ENCODE data around the gene PALLD.
A peak's percentile ranks its signal among the peaks of the same experiment; 100 is the strongest.

The PALLD gene

DNA sequence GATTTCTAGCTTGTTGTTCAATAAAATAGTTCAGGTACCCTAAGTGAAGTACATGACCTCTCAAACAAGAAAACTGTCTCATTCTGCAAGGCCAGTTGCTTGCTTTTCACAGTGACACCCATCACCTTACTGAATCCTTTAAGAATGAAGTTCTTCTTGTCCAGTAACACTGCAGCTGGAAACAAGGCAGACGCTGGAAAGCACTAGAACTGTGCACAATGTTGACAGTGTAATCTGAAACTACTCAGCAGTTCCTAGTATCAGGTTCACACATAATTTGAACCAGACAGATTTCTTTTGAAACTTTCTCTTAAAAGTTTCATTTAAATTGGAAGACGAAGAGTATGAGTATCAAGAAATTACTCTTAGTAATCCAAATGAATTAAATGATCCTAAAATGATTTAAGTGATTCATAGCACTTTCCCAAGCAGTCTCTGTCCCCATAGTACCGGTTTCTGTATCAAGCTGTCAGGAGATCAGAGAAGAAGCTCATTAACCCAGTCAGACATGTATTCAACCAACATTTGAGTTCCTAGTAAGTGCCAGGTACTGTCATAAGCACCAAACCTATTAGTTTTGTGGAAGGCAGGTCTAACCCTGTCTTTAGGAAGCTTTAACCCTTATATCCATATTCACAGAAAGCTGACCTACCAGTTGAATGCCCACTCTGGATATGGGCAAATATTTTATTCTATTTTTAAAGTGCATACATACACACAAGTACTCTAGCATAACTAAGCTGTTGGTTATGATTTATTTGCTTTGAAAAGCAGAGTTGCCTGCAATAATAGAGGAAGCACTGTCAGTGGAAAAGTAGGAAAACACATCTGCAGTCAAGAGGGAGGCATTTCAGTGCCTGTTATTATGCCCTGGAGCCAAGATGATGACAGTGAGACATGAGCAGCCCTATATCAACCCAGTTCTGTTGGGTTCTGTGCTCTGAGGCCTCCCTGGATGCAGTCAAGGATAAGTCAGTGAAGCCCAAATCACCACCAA lies 63.6 kb downstream of the PALLD start:
- DNase-seq = peak; percentile 57

DNA sequence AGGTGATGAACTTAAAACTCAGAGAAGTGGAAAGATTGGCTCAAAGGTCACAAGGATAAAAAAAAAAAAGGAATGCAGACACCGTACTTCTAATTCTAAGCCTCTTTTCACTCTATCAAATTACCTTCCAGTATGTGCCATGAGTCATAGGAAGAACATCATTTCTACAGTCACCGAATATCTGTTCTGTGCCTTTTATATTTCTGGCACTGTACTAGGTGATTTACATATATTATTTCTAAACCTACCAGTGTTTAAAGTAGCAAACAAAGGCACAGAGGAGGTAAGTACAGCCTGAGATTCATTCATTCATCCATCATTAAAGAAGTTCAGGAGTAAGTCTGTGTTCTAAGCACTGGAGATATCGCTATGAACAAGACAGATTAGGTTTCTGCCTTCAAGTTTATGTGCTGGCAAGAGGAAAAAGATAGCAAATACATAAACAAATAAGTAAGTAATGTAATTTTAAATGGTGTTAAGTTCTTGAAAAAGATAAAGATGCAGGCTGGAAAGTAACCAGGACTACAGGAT lies 65.3 kb downstream of the PALLD start:
- peak; percentile 59 for DNase-seq

DNA sequence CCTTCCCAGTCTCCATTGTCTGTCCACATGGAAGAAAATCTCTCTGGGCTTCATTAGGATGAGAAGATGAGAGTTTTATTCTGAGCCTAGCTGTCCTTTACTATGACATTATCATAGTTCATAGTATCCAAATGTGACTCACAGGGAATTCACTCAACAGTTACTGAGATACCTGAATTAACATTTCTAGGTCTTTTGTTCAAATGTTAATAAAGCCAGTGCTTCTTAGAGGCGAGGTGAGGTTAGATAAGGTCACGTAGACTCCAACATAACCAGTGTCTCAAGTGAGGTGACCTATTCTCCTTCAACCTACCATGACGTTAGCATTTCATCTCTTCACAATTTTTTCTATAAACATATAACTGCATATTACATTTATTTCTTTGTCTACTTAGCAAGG lies 67.2 kb downstream of the PALLD start:
- no peak for DNase-seq

DNA sequence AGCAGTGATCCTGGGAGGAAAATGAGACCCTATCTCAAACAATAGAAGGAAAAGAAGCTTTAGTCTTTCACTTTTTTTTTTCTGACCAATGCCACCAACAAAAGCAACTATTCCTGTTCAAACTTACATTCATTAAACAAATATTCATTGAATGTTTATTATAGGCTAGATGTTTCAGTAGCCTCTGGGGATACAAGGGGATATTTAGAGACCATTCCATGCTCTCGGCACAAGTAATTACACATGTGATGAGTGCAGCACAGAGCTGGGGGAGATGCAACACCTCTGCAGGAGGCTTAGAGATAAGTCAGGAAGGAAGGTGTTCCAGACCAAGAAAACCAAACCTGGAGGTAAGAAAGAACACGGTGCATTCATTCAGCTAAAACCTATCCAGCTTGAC lies 68.3 kb downstream of the PALLD start:
- DNase-seq = no peak

DNA sequence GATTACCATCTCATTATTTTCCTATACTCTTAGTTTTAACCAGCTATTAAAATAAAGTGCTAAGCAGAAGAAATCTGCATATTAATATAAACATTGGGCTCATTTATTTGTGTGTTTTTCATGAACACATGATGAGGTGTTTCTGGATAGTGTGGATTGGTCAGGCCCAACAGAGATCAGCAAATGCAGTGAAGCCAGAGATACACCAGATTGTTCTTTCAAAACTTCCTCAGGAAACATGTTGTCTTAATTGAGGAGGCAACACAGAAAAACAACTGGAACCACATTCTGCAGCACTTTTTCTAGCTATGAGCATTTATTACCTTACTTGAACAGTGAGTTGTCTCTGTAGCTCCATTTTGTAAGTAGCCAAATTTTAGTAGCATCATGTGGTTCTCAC lies 69.9 kb downstream of the PALLD start:
- no peak for DNase-seq

DNA sequence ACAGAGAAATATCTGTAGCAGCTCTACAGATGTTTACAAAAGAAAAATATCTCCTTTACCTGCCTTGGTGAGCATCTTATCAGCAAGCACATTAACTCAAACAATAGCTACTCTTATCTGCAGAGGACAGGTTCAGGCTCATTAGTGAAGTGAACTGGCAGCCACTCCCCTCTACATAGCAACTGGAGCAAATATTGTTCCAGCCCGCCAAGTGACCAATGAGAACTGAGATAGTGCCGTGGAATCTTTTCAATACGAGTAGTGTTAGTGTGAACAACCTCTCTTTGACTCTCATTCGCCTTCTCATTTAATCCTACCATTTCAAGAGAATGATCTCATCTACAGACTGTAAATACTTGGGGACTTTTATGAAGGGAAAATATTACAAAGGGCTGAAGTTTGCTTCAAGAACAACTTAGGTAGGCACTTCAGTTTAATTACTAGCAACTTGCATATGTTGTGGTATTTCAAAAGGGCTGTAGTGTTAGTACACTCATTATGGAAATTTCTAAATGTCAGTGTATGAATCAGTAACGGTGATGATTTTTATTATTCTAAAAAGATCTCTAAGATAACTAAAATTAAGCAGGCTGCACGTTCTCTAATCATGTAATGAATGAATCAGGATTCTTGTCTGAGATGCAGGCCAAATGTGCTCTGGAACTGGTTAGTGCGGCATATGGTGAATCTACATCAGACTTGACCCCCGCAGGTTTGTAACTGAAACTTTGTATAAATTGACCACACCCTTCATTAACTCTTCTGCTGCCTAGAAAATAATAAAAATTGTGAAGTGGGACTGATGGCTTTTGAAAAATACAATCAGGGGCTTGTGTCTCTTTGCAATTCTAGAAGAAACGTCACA lies 72.4 kb downstream of the PALLD start:
- peak; percentile 49 for DNase-seq

DNA sequence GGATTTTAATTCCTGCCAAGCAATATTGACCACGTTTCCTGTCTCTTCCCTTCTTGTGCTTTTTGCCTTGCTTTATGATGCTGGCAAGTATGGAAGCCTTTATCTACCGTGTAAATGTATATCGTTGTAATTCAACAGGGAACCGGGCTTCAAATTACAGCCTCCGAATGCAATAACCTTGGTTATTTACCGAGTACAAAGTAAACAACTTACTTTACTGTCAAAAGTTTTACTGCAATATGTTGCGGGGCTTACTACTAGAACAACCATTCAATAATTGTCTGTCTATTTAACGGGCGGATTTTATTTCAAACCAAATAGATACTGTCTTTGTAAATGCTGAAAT lies 73.1 kb downstream of the PALLD start:
- no peak for DNase-seq

DNA sequence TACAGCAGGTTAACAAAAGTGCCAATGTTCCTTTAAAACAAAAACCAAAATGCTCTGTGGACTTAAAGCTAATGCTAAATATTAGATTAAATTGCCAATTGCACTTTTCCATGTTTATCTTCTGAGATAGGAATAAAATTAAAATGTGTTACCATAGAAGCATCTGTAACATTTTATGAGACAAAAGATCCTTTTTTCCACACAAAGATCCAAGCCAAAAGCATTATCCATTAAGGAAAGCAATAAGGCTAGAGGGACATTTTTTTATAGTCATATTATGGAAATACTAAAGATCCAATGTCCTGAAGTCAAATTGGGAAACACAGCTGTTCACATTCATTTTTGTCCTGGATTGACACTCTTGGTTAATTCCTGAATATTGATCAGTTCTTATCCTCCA lies 73.6 kb downstream of the PALLD start:
- no peak for DNase-seq

DNA sequence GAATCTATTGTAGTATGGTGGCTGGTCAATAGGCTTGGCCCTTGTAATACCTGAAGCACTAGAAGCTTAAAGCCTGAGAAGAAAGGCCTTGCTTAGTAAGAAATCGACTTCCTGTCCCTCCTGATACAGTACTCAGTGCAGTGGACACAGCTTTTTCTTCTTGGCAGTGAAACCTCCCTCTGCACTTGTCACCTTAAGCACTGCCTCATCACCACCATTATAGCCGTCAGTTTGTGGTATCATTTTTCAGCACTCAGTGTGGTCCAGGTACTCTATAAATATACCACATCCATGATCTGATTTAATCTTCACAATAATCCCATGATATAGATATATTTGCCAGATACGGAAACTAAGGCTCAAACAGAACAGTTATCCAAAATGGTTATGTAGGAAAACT lies 75.2 kb downstream of the PALLD start:
- no peak for DNase-seq

DNA sequence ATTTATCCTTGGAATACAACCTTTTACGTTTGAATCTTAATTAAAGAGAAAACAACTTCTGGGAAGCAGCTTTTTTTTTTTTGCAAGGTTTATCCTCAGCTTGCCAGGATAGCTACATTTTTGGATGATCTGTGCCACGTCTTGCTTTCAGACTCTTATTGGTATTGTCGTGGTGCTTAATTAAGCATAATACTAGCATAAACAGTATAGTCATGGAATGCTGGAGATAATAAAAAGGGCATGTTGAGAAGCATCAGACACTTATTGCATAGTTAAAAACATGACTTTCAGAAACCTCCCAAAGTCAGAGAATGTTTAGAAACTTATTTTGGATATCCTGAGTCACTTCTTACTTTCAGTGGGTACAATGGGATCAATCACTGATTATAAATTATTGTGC lies 77.0 kb downstream of the PALLD start:
- DNase-seq = no peak

DNA sequence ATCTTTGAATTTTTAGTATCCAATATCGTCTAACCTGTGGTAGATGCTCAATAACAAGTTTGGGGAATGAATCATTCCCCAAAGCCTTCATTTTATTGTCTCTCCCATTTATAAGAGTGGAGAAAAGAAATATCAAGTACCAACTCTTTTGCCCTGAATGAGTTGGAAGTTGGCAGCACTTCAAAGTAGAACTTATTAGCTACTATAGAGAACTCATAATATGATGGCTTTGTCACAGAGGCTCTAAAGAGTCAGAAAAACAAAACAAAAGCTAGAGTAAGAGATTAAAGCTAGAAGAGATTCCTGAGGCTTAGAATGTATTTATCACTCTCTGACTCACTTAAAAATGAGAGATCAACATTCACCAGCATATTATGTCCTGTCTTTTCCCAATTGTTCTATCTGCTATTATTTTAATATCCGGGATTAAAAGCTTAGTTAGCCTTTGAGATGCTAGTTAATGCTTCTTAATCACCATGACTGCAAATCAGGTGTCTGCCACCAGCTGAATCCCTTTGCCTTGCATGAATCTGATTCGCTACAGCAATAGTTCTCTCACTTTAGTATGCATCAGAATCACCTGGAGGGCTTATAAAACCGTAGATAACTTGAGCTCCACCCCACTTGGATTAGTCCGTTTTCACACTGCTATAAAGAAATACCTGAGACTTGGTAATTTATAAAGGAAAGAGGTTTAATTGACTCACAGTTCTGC lies 77.9 kb downstream of the PALLD start:
- peak; percentile 71 for DNase-seq

DNA sequence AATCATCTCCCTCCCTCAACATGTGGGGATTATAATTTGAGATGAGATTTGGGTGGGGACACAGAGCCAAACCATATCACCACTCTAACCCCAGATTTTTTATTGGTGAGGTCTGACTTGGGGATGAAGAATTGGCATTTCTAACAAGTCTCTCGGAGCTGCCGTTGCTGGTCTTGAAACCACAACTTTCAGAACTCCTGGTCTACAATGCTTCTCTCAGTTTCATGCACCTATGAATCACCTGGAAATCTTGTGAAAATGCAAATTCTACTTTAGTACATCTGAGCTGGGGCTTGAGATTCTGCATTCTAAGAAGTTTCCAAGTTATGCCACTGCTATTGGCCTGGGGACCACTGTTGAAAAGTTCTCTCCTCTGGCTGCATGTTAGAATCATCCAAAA lies 78.6 kb downstream of the PALLD start:
- DNase-seq = no peak

DNA sequence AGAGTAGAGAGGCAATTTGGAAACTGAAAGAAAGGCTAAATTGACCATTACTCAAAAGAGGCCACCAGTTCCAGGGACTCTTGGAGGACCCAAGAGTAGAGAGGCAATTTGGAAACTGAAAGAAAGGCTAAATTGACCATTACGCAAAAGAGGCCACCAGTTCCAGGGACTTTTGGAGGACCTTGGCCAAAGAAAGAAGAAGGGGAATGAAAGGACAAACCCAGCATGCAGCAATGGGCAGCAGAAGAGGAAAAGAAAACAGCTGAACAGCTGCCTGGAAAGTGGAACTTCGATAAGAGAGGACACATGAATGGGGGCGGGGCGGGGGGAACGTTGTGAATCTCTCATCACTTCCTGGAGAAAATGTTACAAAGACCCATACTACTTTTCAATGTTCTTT lies 80.8 kb downstream of the PALLD start:
- DNase-seq = no peak

DNA sequence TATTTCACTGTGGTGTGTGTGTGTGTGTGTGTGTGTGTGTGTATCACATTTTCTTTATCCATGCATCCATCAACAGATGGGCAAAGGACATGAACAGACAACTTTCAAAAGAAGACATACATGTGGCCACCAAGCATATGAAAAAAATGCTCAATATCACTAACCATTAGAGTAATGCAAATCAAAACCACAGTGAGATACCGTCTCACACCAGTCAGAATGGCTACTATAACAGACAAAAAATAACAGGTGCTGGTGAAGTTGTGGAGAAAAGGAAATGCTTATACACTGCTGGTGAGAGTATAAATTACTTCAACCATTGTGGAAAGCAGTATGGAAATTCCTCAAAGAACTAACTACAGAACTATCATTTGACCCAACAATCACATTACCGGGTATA lies 83.4 kb downstream of the PALLD start:
- DNase-seq = no peak

DNA sequence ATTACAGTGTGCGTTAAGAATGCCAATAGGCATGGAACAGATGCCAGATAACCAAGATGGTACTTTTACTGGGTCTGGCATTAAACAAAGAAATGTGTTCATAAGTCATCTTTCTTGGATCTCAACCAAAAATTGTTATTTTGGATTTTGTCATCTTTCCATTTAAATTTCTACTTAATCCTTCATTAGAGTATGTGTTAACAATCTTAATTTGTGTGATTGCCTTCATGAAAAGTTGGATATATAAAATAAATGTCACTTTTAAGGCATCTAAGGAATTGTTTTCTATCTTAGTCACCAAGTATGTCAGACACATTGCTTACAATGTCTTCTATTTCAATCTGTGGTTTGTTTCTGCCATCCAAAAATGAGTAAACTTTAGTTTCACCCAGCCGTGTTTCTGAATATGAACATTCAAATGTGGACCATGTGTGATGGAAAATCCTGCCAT lies 87.5 kb downstream of the PALLD start:
- peak; percentile 85 for DNase-seq

DNA sequence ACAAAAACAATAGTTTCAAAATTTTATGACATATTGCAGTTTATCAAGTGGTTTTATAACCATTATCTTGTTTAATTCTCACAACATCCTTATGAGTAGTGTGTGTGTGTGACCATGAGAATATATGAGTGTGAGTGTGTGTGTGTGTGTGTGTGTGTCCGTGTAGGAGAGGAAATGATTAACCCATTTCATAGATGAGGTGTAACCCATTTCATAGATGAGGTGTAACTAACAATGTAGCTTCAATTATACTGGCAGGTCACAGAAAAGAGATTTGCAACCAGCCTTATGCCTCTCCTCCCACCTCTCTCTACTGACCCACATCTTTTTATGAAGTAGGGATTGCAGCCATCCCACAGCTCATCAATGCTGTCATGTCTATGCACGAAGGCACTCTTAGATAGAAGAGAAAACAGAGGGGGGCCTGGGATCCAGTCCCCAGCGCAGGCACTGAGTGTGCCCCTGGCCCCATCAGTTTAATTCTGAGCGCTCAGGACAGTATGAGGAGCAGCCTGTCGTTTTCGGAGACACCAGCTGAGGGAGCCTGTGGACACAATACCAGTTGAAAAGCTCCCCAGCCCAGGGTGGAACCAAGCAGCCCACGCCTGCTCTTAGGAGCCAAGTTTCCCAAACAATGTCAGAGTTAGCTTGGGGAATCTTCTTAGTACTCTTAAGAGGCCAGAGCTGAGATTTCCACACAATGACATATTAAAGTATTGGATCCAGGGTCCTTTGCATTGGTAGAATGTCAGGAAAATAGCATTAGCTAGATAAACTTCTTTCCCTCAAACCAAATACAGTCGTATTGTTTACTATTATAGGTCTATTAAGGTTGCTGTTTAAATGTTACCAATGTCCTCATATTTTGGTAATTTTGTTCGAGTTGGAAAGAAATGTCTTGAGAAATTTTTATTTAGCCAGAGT lies 88.6 kb downstream of the PALLD start:
- DNase-seq = peak; percentile 85

DNA sequence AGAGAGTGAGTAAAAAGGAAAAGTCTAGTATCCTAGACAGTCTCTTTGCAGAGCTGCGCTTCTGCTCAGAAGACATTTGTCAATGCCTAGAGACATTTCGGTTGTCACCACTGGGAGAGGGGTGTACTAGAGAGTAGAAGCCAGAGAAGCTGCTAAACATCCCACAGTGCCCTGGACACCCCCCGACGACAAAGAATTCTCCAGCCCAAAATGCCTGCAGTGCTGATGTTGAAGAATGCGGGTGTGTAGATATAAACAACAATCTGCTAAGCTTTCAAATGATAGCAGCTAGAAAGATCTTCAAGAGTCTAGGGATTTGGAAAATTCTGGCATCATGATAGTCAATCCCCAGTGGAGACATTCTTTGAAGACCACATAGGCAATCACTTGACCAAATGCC lies 90.1 kb downstream of the PALLD start:
- DNase-seq = peak; percentile 27

DNA sequence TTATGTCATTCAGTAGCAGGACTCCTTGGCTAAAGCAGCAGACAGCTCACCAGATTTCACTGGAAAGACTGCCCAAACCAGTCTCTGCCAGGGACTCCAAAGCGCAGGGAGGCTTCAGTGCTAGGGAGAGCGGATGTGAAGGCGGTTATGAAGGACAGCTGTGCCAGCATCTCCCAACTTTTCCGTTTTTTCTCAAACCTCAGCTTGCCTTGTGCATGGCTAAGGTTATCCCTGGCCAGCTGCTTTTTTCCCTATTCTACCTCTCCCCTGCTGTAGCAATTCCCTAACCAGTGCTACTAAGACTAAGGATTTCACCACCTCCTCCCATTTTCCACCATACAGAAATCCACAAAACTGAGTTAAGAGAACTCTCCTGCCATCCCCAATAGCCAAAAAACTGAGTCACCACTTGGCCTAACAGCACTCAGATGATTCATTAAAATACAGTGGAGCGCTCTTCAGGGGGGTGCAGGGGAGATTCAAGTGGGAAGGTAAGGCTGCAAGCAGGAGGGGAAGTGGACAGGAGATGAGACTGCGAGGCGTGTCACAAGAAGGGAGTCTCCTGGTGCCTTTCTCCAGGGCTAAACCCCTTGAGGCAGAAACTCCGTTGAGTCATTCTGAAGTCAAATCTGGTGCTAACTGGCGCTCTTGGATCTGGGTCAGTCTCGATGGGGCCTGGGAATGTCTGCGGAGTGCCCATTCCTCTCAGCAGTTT lies 90.7 kb downstream of the PALLD start:
- DNase-seq = peak; percentile 93

DNA sequence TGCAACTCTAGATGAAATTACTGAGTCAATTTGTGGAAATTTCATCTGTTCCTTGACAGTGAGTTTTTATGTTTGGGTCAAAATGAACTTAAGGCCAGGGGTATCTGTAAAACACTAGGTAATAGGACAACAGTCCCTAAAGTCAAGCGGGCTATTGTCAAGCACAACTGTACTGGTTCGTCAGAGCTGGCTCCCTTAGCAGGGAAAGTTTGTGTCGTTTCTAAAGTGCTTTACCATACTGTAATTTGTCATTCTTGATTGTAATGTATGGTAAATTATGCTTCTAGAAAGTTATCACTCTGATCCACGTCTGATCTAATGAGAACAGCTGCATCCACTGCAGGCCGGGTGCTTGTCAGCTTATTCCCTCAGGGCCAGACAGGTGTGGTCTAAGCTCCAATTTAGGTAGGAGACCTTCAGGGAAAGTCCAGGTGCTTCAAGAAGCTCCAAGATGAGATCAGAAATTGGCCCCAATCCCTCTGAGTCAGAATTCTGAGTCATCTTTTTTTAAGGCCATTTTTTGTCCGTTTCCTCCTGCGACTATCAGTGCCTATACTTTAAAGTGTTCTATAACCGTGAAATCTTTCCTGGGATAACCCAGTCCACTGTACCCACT lies 92.2 kb downstream of the PALLD start:
- DNase-seq = peak; percentile 77

DNA sequence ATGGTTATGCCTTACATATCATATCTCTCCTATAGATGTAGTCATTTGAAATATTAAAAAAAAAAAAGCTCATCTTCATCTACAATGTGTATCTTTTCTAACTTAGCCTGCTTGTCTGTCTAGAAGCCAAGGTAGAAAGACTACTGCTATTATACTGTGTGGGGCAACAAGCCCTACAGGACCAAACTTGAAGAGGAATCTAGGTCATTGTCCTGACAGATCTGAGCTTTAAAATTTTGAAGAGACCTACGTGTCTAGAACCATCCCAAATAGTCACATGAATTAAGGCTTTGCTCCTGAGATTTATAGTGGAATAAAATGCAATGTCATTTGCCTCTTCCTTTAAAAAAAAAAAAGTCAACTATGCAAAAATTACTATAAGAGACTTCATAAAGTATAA lies 95.8 kb downstream of the PALLD start:
- no peak for DNase-seq

DNA sequence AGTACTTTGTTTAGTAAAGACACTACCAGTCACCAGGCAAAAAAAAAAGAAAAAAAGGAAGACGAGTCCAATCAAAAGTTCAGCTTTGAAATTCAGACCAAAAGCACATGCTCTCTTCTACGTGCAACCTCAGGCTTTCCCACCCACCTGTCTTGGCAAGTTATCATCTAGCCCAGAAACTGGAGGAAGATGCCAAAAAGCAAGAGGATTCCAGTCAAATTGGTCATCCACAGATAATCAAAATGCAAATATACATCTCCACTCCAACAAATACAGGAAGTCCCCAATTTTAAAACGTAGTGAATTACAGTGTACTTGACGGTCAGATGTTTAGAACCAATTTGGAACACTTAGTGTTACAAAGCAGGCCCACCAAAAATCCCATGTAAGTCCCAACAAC lies 96.5 kb downstream of the PALLD start:
- DNase-seq = peak; percentile 41
